Activated CD8-positive, alpha-beta memory T cell treated with anti-CD3 and anti-CD28 coated beads for 24 hours (primary cell): ENCODE measurements around the gene NONO.
"Not testable (repeated sequence)": the region's sequence is repeated elsewhere in the genome, so short reads cannot be mapped to it uniquely, and the experiment has no call there.

Experiments used
- DNase-seq: peaks from one replicate; pipeline ENCODE4 v3.0.0-alpha.2; 2020

NONO gene

DNA sequence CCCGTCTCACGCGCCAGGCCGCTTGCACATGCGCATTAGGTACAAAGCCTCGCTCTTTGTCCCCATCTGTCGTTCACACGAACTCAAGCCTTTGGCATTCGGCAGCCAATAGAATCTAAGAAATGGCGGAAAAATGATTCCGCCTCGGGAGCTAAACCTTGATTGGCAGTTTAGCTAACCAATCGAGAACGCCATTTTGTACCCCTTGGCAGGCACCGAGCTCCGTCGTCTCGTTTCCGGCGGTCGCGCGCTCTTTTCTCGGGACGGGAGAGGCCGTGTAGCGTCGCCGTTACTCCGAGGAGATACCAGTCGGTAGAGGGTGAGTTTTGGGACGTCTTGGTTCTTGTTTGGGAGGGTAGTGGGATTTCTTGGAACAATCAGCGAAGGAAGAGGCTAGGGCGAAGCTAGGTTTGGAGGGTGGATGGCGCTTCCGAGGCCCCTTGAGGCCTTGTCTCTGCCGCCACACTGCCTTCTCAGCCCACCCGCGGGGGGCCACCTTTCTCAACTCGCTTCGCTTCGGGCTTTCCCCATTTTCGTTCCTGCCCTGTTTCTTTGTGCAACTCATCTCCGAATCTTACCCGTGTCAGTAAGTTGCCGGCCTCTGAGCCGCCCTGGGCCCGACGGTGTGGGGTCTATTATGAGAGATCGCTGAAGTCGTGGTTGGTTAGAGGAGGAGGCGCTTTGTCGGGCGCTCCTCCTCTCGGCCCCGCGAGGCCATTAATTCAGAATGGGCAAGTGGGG, at the start of gene NONO:
Gene NONO, plus strand, starts transcription at position 233 of the 741 bp plus-strand sequence. CDS start 7,003 bp downstream, outside the sequence.
- peak; percentile 84 for DNase-seq

DNA sequence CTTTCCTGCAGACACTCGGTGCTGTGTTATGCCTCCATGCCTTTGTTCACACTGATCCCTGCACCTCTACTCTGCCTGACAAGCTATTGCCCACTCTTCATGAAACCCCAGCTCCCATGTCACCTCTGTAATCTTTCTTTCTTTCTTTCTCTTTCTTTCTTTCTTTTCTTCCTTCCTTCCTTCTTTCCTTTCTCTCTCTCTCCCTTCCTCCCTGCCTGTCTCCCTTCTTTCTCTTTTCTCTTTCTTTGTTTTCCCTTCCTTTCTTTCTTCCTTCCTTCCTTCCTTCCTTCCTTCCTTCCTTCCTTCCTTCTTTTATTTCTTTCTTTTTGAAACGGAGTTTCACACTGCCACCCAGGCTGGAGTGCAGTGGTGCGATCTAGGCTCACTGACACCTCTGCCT, 48.0 kb upstream of the NONO start:
- DNase-seq: no peak

DNA sequence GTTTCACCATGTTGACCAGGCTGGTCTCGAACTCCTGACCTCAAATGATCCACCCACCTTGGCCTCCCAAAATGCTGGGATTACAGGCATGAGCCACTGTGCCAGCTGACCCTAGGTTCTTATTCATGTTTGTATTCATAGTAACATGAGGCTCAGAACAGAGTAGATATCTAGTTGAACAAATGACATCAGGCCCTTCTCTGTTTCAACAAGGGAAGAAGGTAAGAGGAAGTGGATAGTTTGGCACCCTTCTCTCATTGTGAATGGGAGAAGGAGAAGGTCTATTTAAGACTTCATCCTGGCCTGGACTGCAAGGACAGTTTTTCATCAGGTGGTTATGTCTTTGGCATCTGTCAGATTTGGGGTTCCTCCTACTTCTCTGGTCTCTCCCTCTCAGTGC, 46.6 kb upstream of the NONO start:
- DNase-seq: no peak

DNA sequence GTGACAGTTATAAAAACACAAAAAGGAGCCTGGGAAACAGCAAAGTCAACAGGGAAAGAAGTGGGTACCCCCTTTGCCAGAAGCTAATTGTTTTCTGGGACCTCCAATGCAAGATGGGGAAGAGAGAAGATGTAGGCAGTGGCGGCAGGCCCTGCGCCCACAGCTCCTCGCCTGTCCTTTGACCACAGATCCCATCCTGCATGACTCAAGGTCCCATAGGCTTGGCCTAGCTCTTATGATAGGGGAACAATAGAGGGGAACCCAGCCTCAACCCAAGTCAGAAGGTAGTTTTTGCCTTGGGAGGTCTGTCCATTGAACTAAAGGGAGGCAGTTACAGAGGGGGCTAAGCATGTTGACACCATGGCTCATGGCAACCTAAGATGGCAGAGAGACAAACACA, 43.7 kb upstream of the NONO start:
- no peak for DNase-seq

- no peak for DNase-seq
Measured at GRCh38 chrX:71241301-71241700, 42.1 kb upstream of the NONO start.

DNA sequence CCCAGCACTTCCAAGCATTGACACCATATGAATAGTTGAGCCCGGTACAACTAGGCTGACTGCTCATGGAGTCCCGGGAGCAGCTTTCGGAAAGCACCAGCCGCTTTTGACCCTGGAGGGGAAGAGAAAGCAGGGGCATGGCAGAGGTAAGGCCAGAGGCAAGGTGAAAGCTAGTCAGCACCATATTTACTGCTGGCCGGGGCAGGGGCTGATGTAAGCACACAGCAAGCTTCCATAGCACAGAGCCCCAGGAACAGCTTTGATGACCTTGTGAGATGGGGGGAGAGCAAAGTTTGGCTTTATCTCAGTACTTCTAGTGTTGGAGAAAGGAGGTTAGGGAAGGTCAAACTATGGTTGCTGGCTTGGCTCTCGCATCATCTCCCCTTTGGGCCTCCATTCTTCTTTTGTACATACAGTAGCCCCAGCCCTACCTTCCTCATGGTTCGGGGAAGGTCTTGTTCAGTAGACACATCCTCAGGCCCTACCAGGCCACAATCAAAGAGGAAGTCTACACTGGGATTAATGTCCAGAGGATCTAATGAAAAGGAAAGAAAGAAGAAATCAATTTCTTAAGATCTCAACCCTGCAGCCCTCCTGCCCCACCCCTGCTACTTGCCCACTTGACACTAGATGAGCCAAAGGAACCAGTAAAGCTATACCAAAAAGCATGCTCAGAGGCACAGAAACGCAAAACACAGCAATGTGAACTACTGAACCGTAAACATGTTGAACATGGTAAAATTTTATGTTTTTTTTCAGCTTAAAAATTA, 38.9 kb upstream of the NONO start:
- DNase-seq: no peak

GRCh38 chrX:71245159-71245558, 38.3 kb upstream of the NONO start:
- no peak for DNase-seq

DNA sequence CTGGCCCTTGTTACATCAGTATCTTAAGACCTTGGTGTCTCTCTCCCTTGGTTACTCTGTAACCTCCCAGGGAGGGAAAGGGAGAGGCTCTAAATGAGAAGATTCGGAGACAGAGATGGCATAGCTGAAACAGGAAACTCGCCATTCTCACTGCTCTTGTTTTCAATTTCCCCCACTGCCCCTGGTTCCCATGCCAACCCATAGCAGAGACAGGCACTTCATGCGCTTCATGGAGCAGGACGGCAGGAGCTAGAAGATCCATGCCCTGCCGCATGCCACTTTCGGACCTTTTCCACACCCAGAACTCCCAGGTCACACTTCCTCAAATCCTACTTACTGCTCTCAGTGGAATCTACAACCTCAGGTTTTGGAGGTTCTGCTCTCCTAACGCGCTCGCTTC, 32.6 kb upstream of the NONO start:
- DNase-seq: no peak

GRCh38 chrX:71251466-71251973, 31.9 kb upstream of the NONO start:
- peak; percentile 62 for DNase-seq

- no peak for DNase-seq
Measured at GRCh38 chrX:71252221-71252620, 31.2 kb upstream of the NONO start.

DNA sequence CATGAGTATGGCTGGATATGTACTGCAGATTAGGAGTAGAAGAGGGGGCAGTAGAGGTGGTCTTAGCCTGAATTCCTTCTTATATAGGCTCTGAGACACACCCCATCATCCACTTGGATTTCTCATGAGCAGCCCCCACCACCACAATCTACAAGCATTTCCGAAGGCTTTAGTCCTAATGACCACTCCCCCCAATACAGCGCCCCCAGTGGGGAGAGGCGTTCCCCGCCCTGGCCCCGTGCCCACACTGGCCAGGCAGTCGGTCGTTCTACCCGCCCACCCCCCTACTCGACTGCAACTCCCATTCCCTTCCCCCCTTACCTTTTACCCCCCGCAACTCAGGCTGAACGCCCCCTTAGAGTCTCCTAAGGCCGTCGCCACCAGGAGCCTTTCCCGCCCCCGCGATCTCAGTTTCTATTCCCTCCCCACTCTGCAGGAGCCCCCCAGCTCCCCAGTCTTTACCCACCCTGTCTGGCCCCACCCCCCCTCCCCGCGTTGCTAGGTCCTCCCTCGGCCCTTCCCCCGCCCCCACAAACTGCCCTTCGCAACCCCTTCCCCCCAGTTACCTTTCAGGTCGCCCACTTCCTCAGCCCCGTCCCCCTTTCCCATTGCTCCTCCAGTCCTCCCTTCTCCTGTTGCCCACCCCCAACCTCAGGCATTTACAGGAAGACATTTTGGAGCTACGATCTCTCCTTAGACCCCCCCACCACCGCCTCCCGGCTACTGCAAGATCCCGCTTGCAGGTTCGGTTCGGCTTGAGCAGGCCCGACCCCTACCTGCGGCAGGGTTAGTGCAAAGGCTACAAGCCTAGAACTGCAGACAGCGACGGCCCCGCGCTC, 30.0 kb upstream of the NONO start:
- DNase-seq: peak; percentile 67

DNA sequence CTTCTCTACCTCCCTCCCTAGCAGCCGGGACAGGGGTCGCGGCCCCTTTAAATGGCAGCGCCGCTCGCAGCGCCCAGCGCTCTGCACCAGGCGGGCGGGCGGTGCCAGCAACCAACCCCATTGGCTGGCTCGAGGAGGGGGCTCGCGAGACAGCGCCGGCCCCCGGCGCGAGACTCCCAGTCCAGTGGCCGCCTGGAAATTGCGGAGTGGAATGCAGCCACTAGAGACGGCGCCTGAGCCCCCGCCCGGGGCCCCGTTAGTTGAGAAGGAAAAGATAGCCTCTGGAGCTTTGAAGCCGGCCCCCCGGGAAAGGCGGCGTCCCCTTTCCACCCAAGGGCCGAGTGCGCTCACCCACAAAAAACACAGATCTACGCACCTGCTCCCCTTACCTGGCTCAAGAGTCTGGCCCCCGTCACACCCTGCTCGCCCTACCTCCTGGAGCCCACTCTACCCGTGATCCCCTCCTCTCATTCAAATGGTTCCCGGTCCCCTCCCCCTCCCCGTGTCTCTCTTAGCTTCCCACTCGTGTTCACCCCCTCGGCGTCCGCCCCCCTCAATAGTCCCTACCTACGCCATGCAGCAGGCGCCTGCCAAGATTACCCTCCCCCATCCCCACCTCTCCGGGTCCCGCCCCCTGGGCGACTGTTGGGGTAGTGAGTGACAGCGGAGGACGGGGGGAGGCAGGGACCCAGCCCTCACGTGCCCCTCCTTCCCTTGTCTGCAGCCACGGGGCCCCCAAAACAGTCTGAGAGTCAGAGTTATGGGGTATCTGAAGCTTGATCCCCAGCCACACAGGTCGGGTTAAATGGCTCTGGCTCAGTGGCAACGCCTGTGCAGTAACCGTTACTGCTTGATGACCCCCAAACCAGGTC, 29.1 kb upstream of the NONO start, which contains the start of gene ZMYM3:
Gene ZMYM3, minus strand, starts transcription at position 49 of the 872 bp plus-strand sequence. CDS start 885 bp downstream, outside the sequence.
- peak; percentile 86 for DNase-seq

DNA sequence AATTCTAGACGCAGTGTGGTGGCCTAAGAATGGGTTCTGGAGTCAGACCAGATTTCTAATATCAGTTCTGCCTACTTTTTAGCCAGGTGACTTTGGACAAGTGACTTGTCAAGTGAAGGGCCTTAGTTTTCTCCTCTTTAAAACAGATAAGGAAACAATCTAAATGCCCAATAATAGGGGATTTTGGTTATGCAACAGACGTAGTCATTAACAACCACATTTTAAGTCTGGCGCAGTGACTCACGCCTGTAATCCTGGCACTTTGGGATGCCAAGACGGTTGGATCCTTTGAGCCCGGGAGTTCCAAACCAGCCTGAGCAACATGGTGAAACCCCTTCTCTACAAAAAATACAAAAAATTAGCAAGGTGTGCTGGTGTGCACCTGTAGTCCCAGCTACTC, 27.4 kb upstream of the NONO start:
- no peak for DNase-seq

- no peak for DNase-seq
Measured at GRCh38 chrX:71256856-71257255, 26.6 kb upstream of the NONO start.

DNA sequence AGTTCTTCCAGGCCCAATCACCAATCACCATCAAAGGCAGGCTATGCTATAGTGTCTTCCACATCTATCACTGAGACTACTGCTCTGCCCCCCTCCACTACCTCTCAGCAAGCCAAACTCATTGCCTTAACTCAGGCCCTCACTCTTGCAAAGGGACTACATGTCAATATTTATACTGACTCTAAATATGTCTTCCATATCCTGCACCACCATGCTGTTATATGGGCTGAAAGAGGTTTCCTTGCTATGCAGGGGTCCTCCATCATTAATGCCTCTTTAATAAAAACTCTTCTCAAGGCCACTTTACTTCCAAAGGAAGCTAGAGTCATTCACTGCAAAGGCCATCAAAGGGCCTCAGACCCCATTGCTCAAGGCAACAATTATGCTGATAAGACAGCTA, 14.8 kb upstream of the NONO start:
- DNase-seq: not testable (repeated sequence)

- DNase-seq: no peak
Measured at GRCh38 chrX:71269801-71270395, 13.5 kb upstream of the NONO start.

GRCh38 chrX:71272313-71272712, 11.1 kb upstream of the NONO start:
- not testable (repeated sequence) for DNase-seq

DNA sequence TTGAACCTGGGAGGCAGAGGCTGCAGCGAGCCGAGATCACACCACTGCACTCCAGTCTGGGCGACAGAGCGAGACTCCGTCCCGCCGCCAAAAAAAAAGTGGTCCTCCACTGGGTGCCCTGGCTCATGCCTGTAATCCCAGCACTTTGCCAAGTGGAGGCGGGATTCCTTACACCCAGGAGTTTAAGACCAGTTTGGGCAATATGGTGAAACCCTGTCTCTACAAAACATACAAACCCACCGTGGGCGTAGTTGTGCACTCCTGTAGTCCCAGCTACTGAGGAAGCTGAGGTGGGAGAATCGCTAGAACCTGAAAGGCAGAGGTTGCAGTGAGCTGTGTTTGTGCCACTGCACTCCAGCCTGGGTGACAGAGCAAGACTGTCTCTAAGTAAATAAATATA, 2.1 kb upstream of the NONO start:
- DNase-seq: not testable (repeated sequence)

GRCh38 chrX:71282514-71283402, 677 bp upstream of the NONO start:
- no peak for DNase-seq

DNA sequence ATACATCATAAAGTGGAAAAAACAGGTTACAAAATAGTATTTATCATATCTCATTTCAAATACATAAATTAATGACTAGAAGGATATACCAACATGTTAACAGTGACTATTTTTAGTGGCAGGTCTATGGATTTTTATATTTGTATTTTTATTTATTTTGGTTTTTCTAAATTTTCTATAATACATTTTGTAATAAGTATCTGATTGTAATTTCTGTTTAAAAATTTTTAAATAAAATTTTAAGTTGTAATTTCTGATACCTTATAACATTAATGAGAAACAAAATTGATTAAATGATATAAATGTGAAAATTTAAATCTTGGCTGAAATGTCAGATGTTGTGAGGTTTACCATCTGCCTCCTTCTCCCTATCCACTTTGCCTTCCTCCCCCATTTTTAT, 2.5 kb downstream of the NONO start:
- no peak for DNase-seq

DNA sequence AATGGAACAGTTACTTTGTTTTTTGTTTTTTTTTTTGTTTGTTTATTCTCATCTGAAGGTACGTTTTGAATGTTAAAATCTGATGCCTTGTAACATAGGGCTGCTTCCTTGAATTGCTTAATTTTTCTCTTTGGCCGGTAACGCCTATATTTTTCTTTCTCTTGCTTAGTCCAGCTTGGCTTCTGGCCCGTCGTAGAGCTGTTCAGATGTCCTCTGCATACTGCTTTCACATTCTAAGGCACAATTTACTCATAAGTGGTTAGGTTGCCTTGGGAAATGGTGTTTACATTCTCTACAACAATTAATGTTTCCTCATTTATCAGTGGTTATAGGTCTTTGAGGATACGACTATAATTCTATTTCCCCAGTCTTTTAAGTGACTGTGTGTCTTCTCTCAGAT, 7.9 kb downstream of the NONO start:
- no peak for DNase-seq
